Caco-2 (cell line): ENCODE results near the gene BCL2. TPM values are rescaled to one million over a fixed set of nuclear protein-coding genes. Genes with fewer than 3 reads are reported as not detected.

ENCODE experiments used
- BruUV-seq: library from RNA; stranded (reverse); fragments of 400-500 nt; replicated peaks from 2 replicates; lab custom pipeline; 2021; lab: Mats Ljungman, UMichigan
- CTCF ChIA-PET: fragments of 300-600 bp; sonication (Branson Sonifier 250); formaldehyde crosslinking; loops from one replicate; lab custom pipeline; 2022; ENCODE audit warnings: antibody characterized with exemption; lab: Charles Lee
- POLR2A ChIA-PET: fragments of 300-600 bp; sonication (Branson Sonifier 250); formaldehyde crosslinking; loops from one replicate; lab custom pipeline; 2022; ENCODE audit warnings: antibody characterized with exemption; lab: Charles Lee
- DNase-seq, 2 experiments: peaks; one replicate each; pipeline versions ENCODE4 v3.0.0 to v3.0.0-alpha.2; 2020 to 2022
- H3K27me3 ChIP-seq: replicated peaks from 2 replicates; pipeline ENCODE4 v1.6.0; 2011; ENCODE audit warnings: low read length; ENCODE audit not compliant: control insufficient read depth, insufficient read depth
- H3K36me3 ChIP-seq: 2 replicates; pipeline ENCODE4 v1.5.1; 2011; ENCODE audit warnings: low read length; ENCODE audit not compliant: control insufficient read depth, insufficient read depth
- H3K4me1 ChIP-seq: fragments of 250-450 bp; sonication (Bioruptor Pico); 2 replicates; pipeline ENCODE4 v1.5.1; 2020; ENCODE audit warnings: mild to moderate bottlenecking
- H3K4me3 ChIP-seq: 2 replicates; pipeline ENCODE4 v1.5.1; 2011; ENCODE audit warnings: low read depth, mild to moderate bottlenecking, control low read depth, low read length
- H3K9me3 ChIP-seq: fragments of 250-450 bp; sonication (Bioruptor Pico); 2 replicates; pipeline ENCODE4 v1.5.1; 2020; ENCODE audit warnings: mild to moderate bottlenecking, moderate library complexity
- H3K27ac Mint-ChIP-seq: one replicate; pipeline ENCODE4 v1.8.0; 2022; ENCODE audit warnings: mixed read lengths; ENCODE audit not compliant: unreplicated experiment
- H3K27me3 Mint-ChIP-seq: one replicate; pipeline ENCODE4 v1.8.0; 2022; ENCODE audit warnings: mixed read lengths; ENCODE audit not compliant: insufficient read depth, unreplicated experiment
- H3K36me3 Mint-ChIP-seq: one replicate; pipeline ENCODE4 v1.8.0; 2022; ENCODE audit warnings: mild to moderate bottlenecking, mixed read lengths; ENCODE audit not compliant: insufficient read depth, unreplicated experiment
- H3K4me1 Mint-ChIP-seq: one replicate; pipeline ENCODE4 v1.8.0; 2022; ENCODE audit warnings: low read depth, mixed read lengths; ENCODE audit not compliant: unreplicated experiment
- H3K4me3 Mint-ChIP-seq: one replicate; pipeline ENCODE4 v1.8.0; 2022; ENCODE audit warnings: mild to moderate bottlenecking, moderate library complexity, mixed read lengths; ENCODE audit not compliant: unreplicated experiment
- H3K9me3 Mint-ChIP-seq: one replicate; pipeline ENCODE4 v1.8.0; 2022; ENCODE audit warnings: mixed read lengths; ENCODE audit not compliant: unreplicated experiment
- CTCF ChIP-seq, 2 experiments: fragments of 200-600 bp in 1 of 2; IDR thresholded peaks; 1 replicate in 1 of 2; 2 replicates in 1 of 2; pipeline versions ENCODE4 v1.5.1 to v1.8.0; 2011 to 2022; ENCODE audit warnings: antibody characterized with exemption in 1 of 2, control low read depth in 1 of 2, inconsistent platforms in 1 of 2, low read depth in 1 of 2, low read length in 1 of 2, mild to moderate bottlenecking in 1 of 2, moderate library complexity in 1 of 2; ENCODE audit not compliant: insufficient read depth in 1 of 2, severe bottlenecking in 1 of 2, unreplicated experiment in 1 of 2
- intact Hi-C: fragments of 100-400 bp; cut with micrococcal nuclease; formaldehyde crosslinking; loops from one replicate; pipeline ENCODE4 v1.10.0; 2022; ENCODE audit not compliant: unreplicated experiment
- total RNA-seq: library from RNA; stranded (reverse); gene quantifications from 2 replicates; pipeline ENCODE4 v1.2.3, GENCODE V29; 2022

The BCL2 gene
- total RNA-seq, 1 experiment from 2014 or later: 6.5 TPM

- Histone ChIP-seq H3K27me3 (no peaks in the 10 kb centered on the region), H3K4me1 (no peaks in the 10 kb centered on the region), H3K4me3 (no peak overlapping the region), H3K9me3 (no peaks in the 10 kb centered on the region), H3K36me3 (no peaks in the 10 kb centered on the region)
- CTCF ChIA-PET: no interaction called here
- H3K9me3 Mint-ChIP-seq: no peaks in the 10 kb centered on the region
- H3K36me3 Mint-ChIP-seq: no peaks in the 10 kb centered on the region
- H3K4me3 Mint-ChIP-seq: no peak overlapping the region
- H3K27me3 Mint-ChIP-seq: no peaks in the 10 kb centered on the region
- H3K4me1 Mint-ChIP-seq: no peaks in the 10 kb centered on the region
- DNase-seq: no peak
- H3K27ac Mint-ChIP-seq: no peak overlapping the region
- TF ChIP-seq CTCF (IDR thresholded peaks at IDR 0.05; ENCODE audit: insufficient read depth in 1 of 2, low read depth in 1 of 2, low read length in 1 of 2, severe bottlenecking in 1 of 2, unreplicated experiment in 1 of 2): no peak
- POLR2A ChIA-PET: no interaction called here
- BruUV-seq: no TSS peak
- intact Hi-C loops: no loop called here
Measured at GRCh38 chr18:63224630-63225029, 94.9 kb downstream of the BCL2 start.

- Histone ChIP-seq H3K36me3 (no peaks in the 10 kb centered on the region), H3K4me1 (no peaks in the 10 kb centered on the region), H3K27me3 (no peaks in the 10 kb centered on the region), H3K4me3 (no peak overlapping the region), H3K9me3 (no peaks in the 10 kb centered on the region)
- CTCF ChIA-PET: no interaction called here
- H3K9me3 Mint-ChIP-seq: peaks cover 4% of the 10 kb centered on the region
- no peaks in the 10 kb centered on the region for H3K36me3 Mint-ChIP-seq
- no peak for TF ChIP-seq CTCF (IDR thresholded peaks at IDR 0.05; ENCODE audit: insufficient read depth in 1 of 2, low read depth in 1 of 2, low read length in 1 of 2, severe bottlenecking in 1 of 2, unreplicated experiment in 1 of 2)
- no peak overlapping the region for H3K4me3 Mint-ChIP-seq
- intact Hi-C loops: no loop called here
- no peaks in the 10 kb centered on the region for H3K27me3 Mint-ChIP-seq
- no TSS peak for BruUV-seq
- H3K27ac Mint-ChIP-seq: no peak overlapping the region
- no peak for DNase-seq
- POLR2A ChIA-PET: no interaction called here
- no peaks in the 10 kb centered on the region for H3K4me1 Mint-ChIP-seq
Measured at GRCh38 chr18:63223837-63224236, 95.7 kb downstream of the BCL2 start.

- Mint-ChIP-seq H3K36me3 (no peaks in the 10 kb centered on the region), H3K9me3 (peaks cover 10% of the 10 kb centered on the region), H3K4me1 (no peaks in the 10 kb centered on the region), H3K27me3 (no peaks in the 10 kb centered on the region), H3K4me3 (no peak overlapping the region), H3K27ac (no peak overlapping the region)
- POLR2A ChIA-PET: no interaction called here
- H3K9me3 ChIP-seq: no peaks in the 10 kb centered on the region
- H3K36me3 ChIP-seq: no peaks in the 10 kb centered on the region
- no peak for DNase-seq
- no peak for TF ChIP-seq CTCF (IDR thresholded peaks at IDR 0.05; ENCODE audit: insufficient read depth in 1 of 2, low read depth in 1 of 2, low read length in 1 of 2, severe bottlenecking in 1 of 2, unreplicated experiment in 1 of 2)
- BruUV-seq: no TSS peak
- intact Hi-C loops: no loop called here
- no peaks in the 10 kb centered on the region for H3K4me1 ChIP-seq
- no peak overlapping the region for H3K4me3 ChIP-seq
- CTCF ChIA-PET: no interaction called here
- H3K27me3 ChIP-seq: no peaks in the 10 kb centered on the region
Measured at GRCh38 chr18:63220903-63221302, 98.7 kb downstream of the BCL2 start.
